ENCODE measurements around the gene CNBP.
"Not testable (repeated sequence)": the region's sequence is repeated elsewhere in the genome, so short reads cannot be mapped to it uniquely, and the experiment has no call there.

CNBP gene

GRCh38 chr3:129166579-129167332 is 16.9 kb downstream of the CNBP start:
- TF ChIP-seq, protein P1, sequence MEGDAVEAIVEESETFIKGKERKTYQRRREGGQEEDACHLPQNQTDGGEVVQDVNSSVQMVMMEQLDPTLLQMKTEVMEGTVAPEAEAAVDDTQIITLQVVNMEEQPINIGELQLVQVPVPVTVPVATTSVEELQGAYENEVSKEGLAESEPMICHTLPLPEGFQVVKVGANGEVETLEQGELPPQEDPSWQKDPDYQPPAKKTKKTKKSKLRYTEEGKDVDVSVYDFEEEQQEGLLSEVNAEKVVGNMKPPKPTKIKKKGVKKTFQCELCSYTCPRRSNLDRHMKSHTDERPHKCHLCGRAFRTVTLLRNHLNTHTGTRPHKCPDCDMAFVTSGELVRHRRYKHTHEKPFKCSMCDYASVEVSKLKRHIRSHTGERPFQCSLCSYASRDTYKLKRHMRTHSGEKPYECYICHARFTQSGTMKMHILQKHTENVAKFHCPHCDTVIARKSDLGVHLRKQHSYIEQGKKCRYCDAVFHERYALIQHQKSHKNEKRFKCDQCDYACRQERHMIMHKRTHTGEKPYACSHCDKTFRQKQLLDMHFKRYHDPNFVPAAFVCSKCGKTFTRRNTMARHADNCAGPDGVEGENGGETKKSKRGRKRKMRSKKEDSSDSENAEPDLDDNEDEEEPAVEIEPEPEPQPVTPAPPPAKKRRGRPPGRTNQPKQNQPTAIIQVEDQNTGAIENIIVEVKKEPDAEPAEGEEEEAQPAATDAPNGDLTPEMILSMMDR (IDR thresholded peaks at IDR 0.05; ENCODE audit: low read depth, low read length) = no peak
- no peak for DNase-seq (ENCODE audit: low read depth in 2 of 2)
- H3K4me3 ChIP-seq (replicated peaks in 1 of 2; ENCODE audit: low read depth in 2 of 2, low read length in 2 of 2) = no peak overlapping the region

DNA sequence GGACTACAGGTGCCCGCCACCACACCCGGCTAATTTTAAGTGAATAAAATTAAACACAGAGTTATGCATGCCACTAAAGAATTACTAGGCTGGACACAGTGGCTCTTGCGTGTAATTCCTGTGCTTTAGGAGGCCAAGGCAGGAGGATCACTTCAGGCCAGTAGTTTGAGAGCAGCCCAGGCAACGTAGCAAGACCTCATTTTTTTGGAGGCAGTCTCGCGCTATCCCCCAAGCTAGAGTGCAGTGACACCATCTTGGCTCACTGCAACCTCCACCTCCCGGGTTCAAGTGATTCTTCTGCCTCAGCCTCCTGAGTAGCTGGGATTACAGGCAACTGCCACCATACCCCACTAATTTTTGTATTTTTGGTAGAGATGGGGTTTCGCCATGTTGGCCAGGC is 18.1 kb downstream of the CNBP start:
- not testable (repeated sequence) for DNase-seq (ENCODE audit: low read depth in 2 of 2); H3K4me3 ChIP-seq (replicated peaks in 1 of 2; ENCODE audit: low read depth in 2 of 2, low read length in 2 of 2)

- H3K4me3 ChIP-seq (replicated peaks in 1 of 2; ENCODE audit: low read depth in 2 of 2, low read length in 2 of 2) = no peak overlapping the region
- TF ChIP-seq, protein P1 (IDR thresholded peaks at IDR 0.05; ENCODE audit: low read depth, low read length) = no peak
- DNase-seq (ENCODE audit: low read depth in 2 of 2) = no peak
Observed at GRCh38 chr3:129164500-129164899, 19.2 kb downstream of the CNBP start.

GRCh38 chr3:129162729-129163579 is 20.7 kb downstream of the CNBP start:
- no peak overlapping the region for H3K4me3 ChIP-seq (replicated peaks in 1 of 2; ENCODE audit: low read depth in 2 of 2, low read length in 2 of 2)
- TF ChIP-seq, protein P1 (IDR thresholded peaks at IDR 0.05; ENCODE audit: low read depth, low read length) = peak; percentile 27
- DNase-seq (ENCODE audit: low read depth in 2 of 2) = no peak

- TF ChIP-seq, protein P1 (IDR thresholded peaks at IDR 0.05; ENCODE audit: low read depth, low read length) = no peak
- peak in 1 of 2 donors; percentile 11 for DNase-seq (ENCODE audit: low read depth in 2 of 2)
- H3K4me3 ChIP-seq (replicated peaks in 1 of 2; ENCODE audit: low read depth in 2 of 2, low read length in 2 of 2) = peak overlapping the region; percentile 80 to 88
Observed at GRCh38 chr3:129161860-129162271, 21.8 kb downstream of the CNBP start.

- peak; percentile 97 to 99 for DNase-seq (ENCODE audit: low read depth in 2 of 2)
- TF ChIP-seq, protein P1 (IDR thresholded peaks at IDR 0.05; ENCODE audit: low read depth, low read length) = peak; percentile 91
- H3K4me3 ChIP-seq (replicated peaks in 1 of 2; ENCODE audit: low read depth in 2 of 2, low read length in 2 of 2) = peak within 1 kb of the TSS; percentile 80 to 88
Observed at GRCh38 chr3:129160891-129161859, 22.5 kb downstream of the CNBP start, which contains the start of gene ISY1. Gene ISY1 (minus strand): TSS chr3:129161063. CDS start chr3:129160975, 88 bp downstream.

All from cardiac fibroblast (primary cell).